TTC549 (cell line): ENCODE measurements around the gene SAFB.
"Not testable (repeated sequence)": the region's sequence is repeated elsewhere in the genome, so short reads cannot be mapped to it uniquely, and the experiment has no call there.

Experiments used
- FAIRE-seq: peaks from 2 replicates; lab custom pipeline; 2012; peaks lifted over from hg19 to GRCh38; lab: Jason Lieb, UNC

Gene SAFB

GRCh38 chr19:5697890-5698634, 75.2 kb downstream of the SAFB start:
- no peak for FAIRE-seq

DNA sequence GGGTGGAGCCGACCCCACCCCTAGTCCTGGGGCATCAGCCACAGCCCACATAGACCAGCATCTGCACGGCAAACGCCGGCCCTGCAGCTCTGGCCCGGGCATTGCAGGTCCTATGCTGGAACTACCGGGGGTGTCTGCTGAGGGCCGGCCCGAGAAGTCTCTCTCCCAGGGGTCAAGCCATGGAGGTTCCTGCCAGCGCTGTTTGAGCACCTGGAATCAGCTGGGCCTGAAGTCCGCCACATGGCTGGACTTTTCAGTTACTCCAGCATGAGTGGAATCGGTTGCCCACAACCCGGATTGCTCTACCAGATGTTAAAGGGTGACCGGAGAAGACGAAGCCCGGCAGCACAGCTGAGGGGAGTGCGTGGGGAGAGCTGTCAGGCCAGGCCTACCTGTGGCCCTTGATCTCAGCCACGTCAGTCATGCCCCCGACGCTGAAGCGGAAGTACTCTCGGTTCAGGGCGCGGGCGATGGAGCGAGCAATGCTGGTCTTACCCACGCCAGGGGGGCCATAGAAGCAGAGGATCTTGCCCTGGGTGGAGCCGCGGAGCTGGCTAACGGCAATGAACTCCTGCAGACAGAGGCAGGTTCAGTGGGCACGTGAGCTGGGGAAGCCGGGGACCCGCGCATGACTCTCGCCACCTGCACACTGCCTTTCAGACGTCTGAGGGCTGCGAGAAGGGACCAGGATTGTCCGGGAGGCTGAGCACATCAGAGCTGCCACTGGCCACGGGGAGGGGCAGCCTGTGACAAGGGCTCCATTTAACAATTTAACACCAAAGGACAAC, 75.9 kb downstream of the SAFB start:
- FAIRE-seq = no peak

DNA sequence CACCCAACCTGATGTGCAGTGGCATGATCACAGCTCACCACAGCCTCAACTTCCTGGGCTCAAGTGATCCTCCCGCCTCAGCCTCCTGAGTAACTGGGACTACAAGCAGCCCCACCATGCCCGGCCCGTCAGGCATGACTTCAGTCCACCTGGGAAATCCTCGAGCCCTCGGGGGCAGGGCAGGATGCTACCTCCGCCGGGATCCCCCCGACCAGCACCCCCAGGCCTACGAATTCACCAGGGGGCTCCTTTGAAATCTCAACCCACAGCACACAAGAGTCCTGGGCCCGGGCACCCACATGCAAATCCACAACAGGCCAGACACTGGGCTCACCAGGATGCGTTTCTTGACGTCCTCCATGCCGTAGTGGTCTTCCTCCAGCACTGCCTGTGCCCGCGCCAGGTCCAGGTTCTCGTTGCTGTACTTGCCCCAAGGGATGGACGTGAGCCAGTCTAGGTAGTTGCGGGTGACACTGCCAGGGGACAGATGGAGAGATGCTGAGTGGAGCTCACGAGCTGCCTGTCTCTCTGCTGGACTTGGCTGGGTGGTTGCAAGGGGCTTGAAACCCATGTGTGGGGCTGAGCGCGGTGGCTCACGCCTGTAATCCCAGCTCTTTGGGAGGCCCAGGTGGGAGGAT, 77.7 kb downstream of the SAFB start:
- FAIRE-seq = no peak

DNA sequence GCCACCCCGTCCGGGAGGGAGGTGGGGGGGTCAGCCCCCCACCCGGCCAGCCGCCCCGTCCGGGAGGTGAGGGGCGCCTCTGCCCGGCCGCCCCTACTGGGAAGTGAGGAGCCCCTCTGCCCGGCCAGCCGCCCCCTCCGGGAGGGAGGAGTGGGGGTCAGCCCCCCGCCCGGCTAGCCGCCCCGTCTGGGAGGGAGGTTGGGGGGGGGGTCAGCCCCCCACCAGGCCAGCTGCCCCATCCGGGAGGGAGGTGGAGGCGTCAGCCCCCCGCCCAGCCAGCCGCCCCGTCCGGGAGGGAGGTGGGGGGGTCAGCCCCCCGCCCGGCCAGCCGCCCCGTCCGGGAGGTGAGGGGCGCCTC, 79.1 kb downstream of the SAFB start:
- not testable (repeated sequence) for FAIRE-seq

GRCh38 chr19:5703819-5704818, 81.2 kb downstream of the SAFB start:
- no peak for FAIRE-seq

DNA sequence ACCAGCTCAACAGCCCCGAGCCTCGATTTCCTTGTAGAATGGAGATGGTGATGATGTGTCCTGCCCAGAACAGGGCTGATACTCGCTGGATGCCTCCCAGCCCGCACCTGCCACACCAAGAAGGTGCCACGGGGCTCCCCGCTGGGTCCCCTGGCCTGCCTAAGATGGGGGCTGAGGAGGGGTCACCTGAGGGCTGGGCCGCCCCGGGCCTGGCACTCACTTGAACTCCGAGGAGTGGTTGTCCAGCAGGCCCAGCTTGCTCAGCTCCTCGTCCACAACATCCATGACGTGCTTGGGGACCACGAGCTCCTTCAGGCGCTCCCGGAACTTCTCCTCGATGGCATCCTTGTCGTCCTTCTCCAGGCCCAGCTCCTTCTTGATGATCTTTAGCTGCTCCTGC, 82.7 kb downstream of the SAFB start:
- no peak for FAIRE-seq

DNA sequence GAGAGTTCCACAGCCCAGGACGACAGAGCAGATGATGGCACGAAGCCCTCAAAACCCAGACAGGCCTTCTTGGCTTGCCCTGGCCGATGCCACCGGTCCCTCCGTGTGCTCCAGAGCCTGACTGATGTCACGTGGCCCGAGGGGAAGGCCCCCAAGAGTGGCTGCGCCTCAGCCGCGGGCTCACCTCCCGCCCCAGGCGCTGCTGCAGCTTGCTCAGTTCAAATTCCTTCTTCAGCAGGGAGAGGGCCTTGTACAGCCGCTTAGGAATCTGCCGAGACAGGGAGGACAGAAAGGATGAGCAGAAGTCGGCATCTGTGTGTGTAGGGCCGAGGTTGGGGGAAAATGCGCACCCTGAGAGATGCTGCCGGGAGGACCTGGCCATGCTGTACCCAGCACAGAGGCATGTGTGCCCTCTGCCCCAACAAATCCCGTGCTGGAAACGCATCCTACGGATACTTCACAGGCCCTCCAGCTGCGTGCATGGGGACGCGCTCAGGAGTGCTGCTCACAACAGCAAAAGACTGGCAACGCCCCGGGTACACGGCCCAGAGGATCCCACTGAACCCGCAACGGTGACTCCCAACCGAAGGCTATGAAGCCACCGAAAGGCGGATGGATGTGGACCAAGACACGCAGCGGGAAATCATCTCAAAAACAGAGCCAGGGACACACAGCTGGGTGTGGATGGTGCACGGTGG, 84.1 kb downstream of the SAFB start:
- no peak for FAIRE-seq

- FAIRE-seq = no peak
Observed at GRCh38 chr19:5707576-5708575, 85.0 kb downstream of the SAFB start.

DNA sequence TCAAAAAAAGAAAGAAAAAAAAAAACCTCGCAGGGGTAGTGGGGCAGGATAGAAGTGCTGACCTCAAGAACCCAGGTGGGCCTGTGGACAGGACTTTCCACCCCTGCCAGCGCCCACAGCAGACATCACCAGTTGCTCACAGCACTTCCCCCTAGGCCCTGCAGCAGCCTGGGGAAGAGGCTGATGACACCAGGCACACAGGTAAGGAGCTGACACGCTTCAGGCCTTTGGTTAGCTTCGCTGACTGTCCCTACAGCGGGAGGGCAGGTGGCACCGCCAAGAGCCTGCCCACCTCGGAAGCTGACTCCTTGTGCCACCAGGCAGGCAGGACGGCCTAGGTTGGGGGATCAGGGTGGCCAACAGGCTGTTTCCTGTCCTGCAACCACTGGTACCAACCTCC, 88.1 kb downstream of the SAFB start:
- FAIRE-seq = no peak

DNA sequence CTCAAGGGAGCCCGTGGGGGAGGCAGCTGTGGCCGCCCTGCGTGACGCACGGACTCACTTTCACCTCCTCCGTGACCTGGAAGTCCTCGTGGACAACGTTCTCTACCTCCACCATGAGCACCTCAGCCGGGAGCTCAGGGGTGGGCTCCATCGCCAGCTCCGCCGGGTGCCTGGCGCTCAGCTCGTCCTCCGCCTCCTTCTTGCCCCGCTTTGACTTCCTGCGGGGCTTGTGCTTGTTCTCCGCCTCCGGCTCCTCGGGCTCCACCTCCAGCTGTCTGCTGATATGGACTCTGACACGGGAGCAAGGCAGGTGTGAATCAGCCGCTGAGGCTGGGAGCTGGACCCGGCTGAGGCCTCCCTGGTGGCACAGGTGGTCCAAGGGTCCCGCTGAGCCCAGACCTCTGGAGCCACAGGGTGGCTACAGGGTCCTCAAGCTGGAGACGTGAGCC, 88.9 kb downstream of the SAFB start:
- FAIRE-seq = no peak

DNA sequence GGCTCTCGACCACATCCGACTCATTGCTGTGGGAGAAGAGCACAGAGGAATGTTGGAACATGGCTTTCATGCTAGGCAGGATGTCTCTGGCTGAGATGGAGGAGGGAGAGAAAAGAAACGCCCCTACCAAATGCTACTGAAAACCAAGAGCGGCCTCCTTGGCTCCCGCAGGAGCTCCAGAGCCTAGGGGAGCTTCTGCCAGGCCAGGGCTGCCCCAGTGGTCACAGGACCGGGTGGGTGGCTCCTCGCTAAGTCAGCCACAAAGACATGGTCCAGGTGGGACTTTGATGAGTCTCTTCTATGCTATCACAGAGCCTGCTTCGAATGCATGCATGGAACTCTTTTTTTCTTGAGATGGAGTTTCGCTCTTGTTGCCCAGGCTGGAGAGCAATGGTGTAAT, 90.3 kb downstream of the SAFB start:
- no peak for FAIRE-seq

- no peak for FAIRE-seq
Observed at GRCh38 chr19:5714816-5715215, 91.9 kb downstream of the SAFB start.

DNA sequence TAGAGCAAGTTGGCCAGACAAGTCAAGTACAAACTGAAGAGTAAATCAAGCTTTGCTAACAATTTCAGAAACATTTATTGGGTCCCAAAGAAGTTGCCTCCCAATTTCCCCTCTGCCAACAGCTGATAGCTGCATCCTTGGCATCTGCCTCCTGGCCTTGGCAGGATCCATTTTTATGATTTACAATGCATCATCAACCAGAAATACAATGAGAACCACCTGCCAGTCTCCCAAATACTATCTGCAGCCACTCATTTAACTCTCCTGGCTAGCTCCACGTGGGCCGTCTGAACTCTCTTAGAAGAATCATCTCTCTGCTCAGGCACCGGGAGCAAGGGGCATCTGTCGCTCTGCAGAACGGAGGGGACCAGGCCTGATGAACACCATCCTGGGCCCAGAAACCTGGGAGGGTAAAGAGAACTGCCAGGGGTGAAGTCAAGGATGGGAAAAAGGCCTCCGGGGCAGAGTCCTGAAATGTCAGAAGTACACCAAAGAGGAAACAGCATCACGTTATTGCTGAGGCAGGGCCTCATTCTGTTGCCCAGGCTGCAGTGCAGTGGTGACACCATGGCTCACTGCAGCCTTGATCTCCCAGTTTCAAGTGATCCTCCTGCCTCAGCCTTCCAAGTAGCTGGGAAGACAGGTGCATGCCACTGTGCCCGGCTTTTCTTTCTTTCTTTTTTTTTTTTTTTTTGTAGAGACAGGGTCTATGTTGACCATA, 94.5 kb downstream of the SAFB start:
- no peak for FAIRE-seq
